GM19324 (cell line): ENCODE data around the gene MTMR10.

Experiments
- ATAC-seq: cut with Tn5 transposase; IDR thresholded peaks from one replicate; pipeline ENCODE4 v1.9.1; 2021; ENCODE audit warnings: mild to moderate bottlenecking, moderate library complexity; ENCODE audit not compliant: unreplicated experiment, low FRiP score

The MTMR10 gene

GRCh38 chr15:30922480-30923311 lies 68.7 kb downstream of the MTMR10 start:
- no peak for ATAC-seq

GRCh38 chr15:30921781-30922479 lies 69.5 kb downstream of the MTMR10 start:
- ATAC-seq, result no peak

GRCh38 chr15:30921106-30921505 lies 70.3 kb downstream of the MTMR10 start:
- no peak for ATAC-seq

- ATAC-seq, result no peak
Measured at GRCh38 chr15:30919877-30920550, 71.4 kb downstream of the MTMR10 start.

GRCh38 chr15:30918366-30918765 lies 73.1 kb downstream of the MTMR10 start:
- no peak for ATAC-seq

GRCh38 chr15:30917675-30918074 lies 73.8 kb downstream of the MTMR10 start:
- no peak for ATAC-seq

GRCh38 chr15:30917013-30917412 lies 74.4 kb downstream of the MTMR10 start:
- no peak for ATAC-seq

GRCh38 chr15:30913761-30914160 lies 77.7 kb downstream of the MTMR10 start:
- ATAC-seq, result no peak

GRCh38 chr15:30906366-30906765 lies 85.1 kb downstream of the MTMR10 start:
- no peak for ATAC-seq

GRCh38 chr15:30905821-30906220 lies 85.6 kb downstream of the MTMR10 start:
- ATAC-seq, result no peak

- no peak for ATAC-seq
Measured at GRCh38 chr15:30904812-30905211, 86.6 kb downstream of the MTMR10 start.

GRCh38 chr15:30903497-30904187 lies 87.8 kb downstream of the MTMR10 start, which contains the start of gene FAN1:
Gene FAN1 (plus strand): TSS chr15:30903915. CDS start chr15:30904664, 749 bp downstream.
- peak; percentile 93 for ATAC-seq

- no peak for ATAC-seq
Measured at GRCh38 chr15:30901889-30902288, 89.5 kb downstream of the MTMR10 start.

GRCh38 chr15:30896211-30896606 lies 95.2 kb downstream of the MTMR10 start:
- ATAC-seq, result no peak

- no peak for ATAC-seq
Measured at GRCh38 chr15:30895461-30896210, 95.8 kb downstream of the MTMR10 start.

GRCh38 chr15:30889196-30889595 lies 102.2 kb downstream of the MTMR10 start:
- no peak for ATAC-seq
